GM12891 (cell line): Measurements from ENCODE around the gene OTULINL.

Experiments used
- PAX5 ChIP-seq: IDR thresholded peaks from 2 replicates; pipeline ENCODE4 v1.6.1; 2011; ENCODE audit warnings: low read length, moderate library complexity, mild to moderate bottlenecking; ENCODE audit not compliant: insufficient read depth, severe bottlenecking
- POLR2A ChIP-seq: IDR thresholded peaks from 2 replicates; pipeline ENCODE4 v1.6.1; 2011; ENCODE audit warnings: low read depth, low read length, control low read depth
- POLR2AphosphoS5 ChIP-seq: IDR thresholded peaks from 2 replicates; pipeline ENCODE4 v1.6.1; 2011; ENCODE audit warnings: low read depth, low read length, control low read depth
- SPI1 ChIP-seq: IDR thresholded peaks from 2 replicates; pipeline ENCODE4 v1.6.1; 2011; ENCODE audit warnings: low read depth, low read length, control low read depth

DNA sequence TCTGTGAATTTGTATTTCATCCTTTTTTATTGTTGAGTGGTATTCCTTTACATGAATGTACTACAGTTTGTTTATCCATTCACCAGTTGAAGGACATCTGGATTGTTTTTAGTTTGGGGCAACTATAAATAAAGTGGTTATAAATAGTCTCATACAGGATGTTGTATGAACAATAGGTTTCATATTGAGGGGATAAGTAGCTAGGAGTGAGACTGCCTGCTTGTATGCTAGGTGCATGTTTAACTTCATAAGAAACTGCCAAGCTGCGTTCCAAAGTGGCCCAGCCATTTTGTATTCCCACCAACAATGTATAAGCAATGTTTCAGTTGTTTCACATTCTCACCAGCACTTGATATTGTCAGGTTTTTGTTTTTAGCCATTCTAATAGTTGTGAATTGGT, 21.5 kb downstream of the OTULINL start:
- TF ChIP-seq POLR2AphosphoS5 (no peak), POLR2A (no peak), SPI1 (no peak), PAX5 (no peak)
